HFFc6 (cell line): ENCODE measurements around the gene CLEC6A. TPM values are rescaled to one million over a fixed set of nuclear protein-coding genes. Genes with fewer than 3 reads are reported as not detected.

Experiments used
- DNase-seq: peaks from one replicate; pipeline ENCODE4 v3.0.0-alpha.2; 2018
- H3K27ac Mint-ChIP-seq: 2 replicates; pipeline ENCODE4 v1.8.0; 2020; ENCODE audit warnings: mild to moderate bottlenecking, mixed read lengths
- H3K27me3 Mint-ChIP-seq: 2 replicates; pipeline ENCODE4 v1.8.0; 2021; ENCODE audit warnings: mild to moderate bottlenecking, moderate library complexity, mixed read lengths; ENCODE audit not compliant: insufficient read depth
- H3K36me3 Mint-ChIP-seq: 2 replicates; pipeline ENCODE4 v1.8.0; 2021; ENCODE audit warnings: low read depth, mixed read lengths
- H3K4me1 Mint-ChIP-seq: 2 replicates; pipeline ENCODE4 v1.8.0; 2020; ENCODE audit warnings: low read depth, mixed read lengths
- H3K4me3 Mint-ChIP-seq: 2 replicates; pipeline ENCODE4 v1.8.0; 2020; ENCODE audit warnings: mild to moderate bottlenecking, moderate library complexity, mixed read lengths
- H3K9me3 Mint-ChIP-seq: 2 replicates; pipeline ENCODE4 v1.8.0; 2020; ENCODE audit warnings: mild to moderate bottlenecking, mixed read lengths
- CTCF ChIP-seq: fragments of 200-600 bp; sonication (generic); IDR thresholded peaks from 2 replicates; pipeline ENCODE4 v1.5.0; 2021; ENCODE audit warnings: antibody characterized with exemption, mild to moderate bottlenecking
- total RNA-seq, 6 experiments: library from RNA; stranded (reverse); fragmentation: NEBNext Ultra II Directional; extraction: Animal tissue kit (Norgen Biotek cat#: 25700); gene quantifications; 2 replicates in 1 of 6; 3 replicates in 5 of 6; pipeline ENCODE4 v1.2.3, GENCODE V29; 2021

The CLEC6A gene
- total RNA-seq, 6 experiments from 2014 or later, result not detected

DNA sequence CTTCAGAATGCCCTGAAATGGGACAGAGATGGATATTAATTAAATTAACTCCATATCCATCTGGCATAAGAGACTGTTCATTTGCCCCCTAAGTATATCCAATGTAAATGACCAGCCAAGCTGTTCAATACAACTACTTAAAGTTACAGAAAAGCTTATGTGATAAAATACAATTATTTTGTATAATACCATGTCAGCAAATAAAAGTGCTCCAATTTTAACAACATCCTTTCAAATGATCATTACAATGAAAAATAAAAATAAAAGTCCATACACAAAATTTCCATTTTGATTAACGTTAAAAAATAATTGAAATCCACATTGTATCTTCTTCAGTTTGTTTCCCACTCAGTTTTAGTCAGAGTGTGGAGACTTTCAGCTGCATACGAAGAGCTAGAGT, 5.7 kb downstream of the CLEC6A start:
- H3K4me1 Mint-ChIP-seq, result no peaks in the 10 kb centered on the region
- H3K9me3 Mint-ChIP-seq, result peaks cover 8% of the 10 kb centered on the region; the same call in 1 of the 2 replicates
- H3K27me3 Mint-ChIP-seq, result peaks cover 2% of the 10 kb centered on the region; the same call in 1 of the 2 replicates
- H3K27ac Mint-ChIP-seq, result no peak overlapping the region
- H3K4me3 Mint-ChIP-seq, result no peak overlapping the region
- DNase-seq, result no peak
- no peaks in the 10 kb centered on the region for H3K36me3 Mint-ChIP-seq
- TF ChIP-seq CTCF, result no peak

- DNase-seq, result no peak
- Mint-ChIP-seq H3K27ac (no peak overlapping the region), H3K9me3 (peaks cover 14% of the 10 kb centered on the region; the same call in 1 of the 2 replicates), H3K4me1 (no peaks in the 10 kb centered on the region), H3K36me3 (no peaks in the 10 kb centered on the region), H3K4me3 (no peak overlapping the region), H3K27me3 (no peaks in the 10 kb centered on the region)
- TF ChIP-seq CTCF, result no peak
Observed at GRCh38 chr12:8465301-8465996, 9.7 kb downstream of the CLEC6A start.

DNA sequence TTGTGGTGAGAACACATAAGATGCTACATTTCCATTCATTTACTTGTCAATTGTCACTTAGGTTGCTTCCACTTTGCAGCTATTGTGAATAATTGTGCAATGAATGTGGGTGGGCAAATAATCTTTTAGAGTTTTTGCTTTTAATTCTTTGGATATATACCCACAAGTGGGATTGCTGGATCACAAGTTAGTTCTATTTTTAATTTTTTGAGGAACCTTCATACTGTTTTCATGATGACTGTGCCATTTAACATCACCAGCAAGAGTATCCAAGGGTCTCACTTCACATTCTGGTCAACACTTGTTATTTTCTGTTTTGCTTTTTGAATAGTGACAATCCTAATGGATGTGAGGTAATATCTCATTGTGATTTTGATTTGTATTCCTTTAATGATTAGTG, 10.5 kb downstream of the CLEC6A start:
- no peaks in the 10 kb centered on the region for H3K36me3 Mint-ChIP-seq
- no peaks in the 10 kb centered on the region for H3K4me1 Mint-ChIP-seq
- DNase-seq, result no peak
- H3K27me3 Mint-ChIP-seq, result no peaks in the 10 kb centered on the region
- peaks cover 14% of the 10 kb centered on the region; the same call in 1 of the 2 replicates for H3K9me3 Mint-ChIP-seq
- no peak overlapping the region for H3K27ac Mint-ChIP-seq
- TF ChIP-seq CTCF, result no peak
- no peak overlapping the region for H3K4me3 Mint-ChIP-seq

DNA sequence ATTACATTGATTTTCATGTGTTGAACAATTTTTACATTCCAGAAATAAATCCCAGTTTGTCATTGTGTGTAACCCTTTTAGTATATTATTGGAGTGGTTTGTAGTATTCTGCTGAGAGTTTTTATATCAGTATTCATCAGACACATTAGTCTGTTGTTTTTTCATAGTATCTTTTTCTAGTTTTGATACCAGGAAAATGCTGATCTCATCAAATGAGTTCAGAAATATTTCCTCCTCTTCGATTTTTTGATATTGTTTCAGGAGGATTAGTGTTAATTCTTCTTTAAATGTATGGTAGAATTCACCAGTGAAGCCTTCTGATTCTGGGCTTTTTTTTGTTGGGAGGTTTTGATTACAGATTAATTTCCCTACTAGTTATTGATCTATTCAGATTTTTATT, 15.3 kb downstream of the CLEC6A start:
- Mint-ChIP-seq H3K36me3 (no peaks in the 10 kb centered on the region), H3K27me3 (no peaks in the 10 kb centered on the region), H3K27ac (no peak overlapping the region), H3K4me3 (no peak overlapping the region), H3K9me3 (peaks cover 14% of the 10 kb centered on the region; the same call in 1 of the 2 replicates), H3K4me1 (no peaks in the 10 kb centered on the region)
- no peak for TF ChIP-seq CTCF
- no peak for DNase-seq

DNA sequence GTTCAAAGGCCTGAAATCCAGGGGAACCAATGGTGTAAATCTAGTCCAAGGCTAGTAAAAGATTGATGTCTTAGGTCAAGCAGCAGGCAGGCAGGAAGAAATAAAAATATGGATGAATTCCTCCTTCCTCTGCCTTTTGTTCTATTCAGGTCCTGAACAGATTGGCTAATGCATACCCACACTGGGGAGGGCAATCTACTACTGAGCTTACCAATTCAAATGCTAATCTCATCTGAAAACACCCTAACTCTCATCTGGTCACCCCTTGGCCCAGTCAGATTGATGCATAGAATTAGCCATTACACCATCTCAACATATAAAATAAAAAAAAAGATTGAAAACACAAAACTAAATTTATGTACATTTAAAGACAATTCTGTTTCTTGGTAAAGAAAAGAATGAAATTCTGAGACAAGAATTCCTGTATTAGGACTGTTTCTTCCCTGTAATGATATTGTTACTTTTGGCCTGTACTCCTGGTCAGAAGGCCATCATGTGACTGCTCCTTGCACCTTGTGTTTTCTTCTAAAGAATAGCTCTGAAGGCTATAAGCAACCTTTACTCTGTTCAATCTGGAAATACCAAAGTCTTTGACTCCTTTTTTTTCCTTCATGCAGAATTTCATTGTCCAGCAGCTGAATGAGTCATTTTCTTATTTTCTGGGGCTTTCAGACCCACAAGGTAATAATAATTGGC, 19.9 kb downstream of the CLEC6A start:
- no peak for TF ChIP-seq CTCF
- H3K4me1 Mint-ChIP-seq, result no peaks in the 10 kb centered on the region
- H3K36me3 Mint-ChIP-seq, result no peaks in the 10 kb centered on the region
- peaks cover 12% of the 10 kb centered on the region; the same call in 1 of the 2 replicates for H3K9me3 Mint-ChIP-seq
- no peak overlapping the region for H3K27ac Mint-ChIP-seq
- H3K27me3 Mint-ChIP-seq, result no peaks in the 10 kb centered on the region; the same call in 1 of the 2 replicates
- no peak overlapping the region for H3K4me3 Mint-ChIP-seq
- no peak for DNase-seq
